Measurements from ENCODE around the gene STMN3. TPM values are rescaled to one million over a fixed set of nuclear protein-coding genes. Genes with fewer than 3 reads are reported as not detected.

STMN3 gene
- total and polyA plus RNA-seq, 2 donors, result 17.7 to 44.7 TPM

DNA sequence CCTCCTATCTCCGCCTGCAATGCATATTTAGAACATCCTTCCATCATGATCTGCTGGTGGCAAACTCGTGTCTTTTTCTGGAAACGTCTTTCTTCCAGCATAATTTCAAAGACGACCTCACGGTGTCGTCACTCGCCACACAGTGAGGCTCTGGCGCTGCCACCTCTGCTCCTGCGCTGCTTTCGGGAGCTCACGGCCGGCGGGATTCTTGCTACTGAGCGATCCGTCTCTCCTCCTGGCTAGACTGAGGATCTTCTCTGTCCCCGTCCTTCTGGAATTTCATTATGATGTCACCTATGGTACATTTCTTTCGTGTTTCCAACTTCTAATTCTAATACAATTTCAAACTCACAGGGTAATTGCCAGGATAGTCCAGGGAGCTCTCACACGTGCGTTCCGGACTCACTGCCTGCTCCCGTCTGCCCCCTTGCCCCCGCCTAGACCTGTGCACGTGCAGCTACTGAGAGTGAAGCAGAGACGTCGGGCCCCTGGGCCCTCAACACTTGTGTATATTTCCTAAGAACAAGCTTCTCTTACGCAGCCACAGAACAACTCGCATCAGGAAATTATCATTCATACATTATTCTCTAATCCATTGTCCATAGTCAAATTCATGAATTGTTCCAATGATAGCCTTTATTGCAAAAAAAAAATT is 53.7 kb downstream of the STMN3 start:
- no peak for DNase-seq (ENCODE audit: extremely low spot score)
- peaks cover 9% of the 10 kb centered on the region for H3K36me3 ChIP-seq (ENCODE audit: insufficient read depth)
- H3K4me3 ChIP-seq (ENCODE audit: low read depth, low read length), result no peak overlapping the region
- 90% methylated on average over 27 of the region's 27 CpGs for WGBS
- no peaks in the 10 kb centered on the region for H3K4me1 ChIP-seq (ENCODE audit: insufficient read depth)
- no peak overlapping the region for H3K27ac ChIP-seq (ENCODE audit: low read depth)

DNA sequence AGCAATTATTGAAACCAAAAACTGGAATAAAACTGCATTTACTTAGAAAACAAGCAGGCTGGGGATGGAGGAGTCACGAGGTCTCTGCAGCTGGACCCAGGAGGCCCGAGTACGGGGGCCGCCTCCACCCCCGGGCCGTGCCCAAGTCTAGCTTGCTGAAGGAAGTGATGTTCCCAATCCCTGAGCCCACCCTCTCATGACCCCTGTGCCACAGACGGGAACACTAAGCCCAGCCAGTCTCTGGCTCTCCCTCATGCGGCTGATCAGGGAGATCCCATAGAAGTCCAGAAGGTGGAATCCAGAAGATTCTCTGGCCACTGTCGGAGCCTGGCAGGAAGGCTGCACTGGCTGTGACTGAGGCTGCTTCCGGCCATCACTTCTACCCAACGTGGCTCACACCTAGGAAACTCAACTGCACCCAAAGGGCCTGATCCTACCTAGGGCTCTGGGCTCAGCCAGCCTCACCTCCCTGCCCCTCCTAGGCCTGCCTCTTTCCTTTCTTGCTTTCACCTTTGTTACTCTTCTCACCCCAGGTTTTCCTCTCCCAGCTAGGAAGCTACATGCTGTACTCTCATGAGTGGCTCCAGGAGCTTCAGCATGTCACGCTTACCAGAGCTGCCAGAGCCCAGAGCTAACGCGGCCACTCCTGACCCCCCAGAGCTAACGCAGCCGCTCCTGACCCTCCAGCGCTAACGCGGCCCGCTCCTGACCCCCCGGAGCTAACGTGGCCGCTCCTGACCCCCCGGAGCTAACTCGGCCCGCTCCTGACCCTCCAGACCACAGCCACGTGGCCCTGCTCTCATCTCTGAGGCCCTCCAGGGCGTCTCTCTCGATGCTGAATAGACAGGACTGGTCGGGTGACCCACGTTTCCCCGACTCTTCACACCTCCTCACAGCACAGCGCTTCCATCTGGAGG is 54.5 kb downstream of the STMN3 start:
- WGBS, result 87% methylated on average over 33 of the region's 33 CpGs
- Histone ChIP-seq H3K4me1 (ENCODE audit: insufficient read depth) (no peaks in the 10 kb centered on the region), H3K4me3 (ENCODE audit: low read depth, low read length) (no peak overlapping the region), H3K27ac (ENCODE audit: low read depth) (no peak overlapping the region), H3K36me3 (ENCODE audit: insufficient read depth) (peaks cover 7% of the 10 kb centered on the region)
- no peak for DNase-seq (ENCODE audit: extremely low spot score)

DNA sequence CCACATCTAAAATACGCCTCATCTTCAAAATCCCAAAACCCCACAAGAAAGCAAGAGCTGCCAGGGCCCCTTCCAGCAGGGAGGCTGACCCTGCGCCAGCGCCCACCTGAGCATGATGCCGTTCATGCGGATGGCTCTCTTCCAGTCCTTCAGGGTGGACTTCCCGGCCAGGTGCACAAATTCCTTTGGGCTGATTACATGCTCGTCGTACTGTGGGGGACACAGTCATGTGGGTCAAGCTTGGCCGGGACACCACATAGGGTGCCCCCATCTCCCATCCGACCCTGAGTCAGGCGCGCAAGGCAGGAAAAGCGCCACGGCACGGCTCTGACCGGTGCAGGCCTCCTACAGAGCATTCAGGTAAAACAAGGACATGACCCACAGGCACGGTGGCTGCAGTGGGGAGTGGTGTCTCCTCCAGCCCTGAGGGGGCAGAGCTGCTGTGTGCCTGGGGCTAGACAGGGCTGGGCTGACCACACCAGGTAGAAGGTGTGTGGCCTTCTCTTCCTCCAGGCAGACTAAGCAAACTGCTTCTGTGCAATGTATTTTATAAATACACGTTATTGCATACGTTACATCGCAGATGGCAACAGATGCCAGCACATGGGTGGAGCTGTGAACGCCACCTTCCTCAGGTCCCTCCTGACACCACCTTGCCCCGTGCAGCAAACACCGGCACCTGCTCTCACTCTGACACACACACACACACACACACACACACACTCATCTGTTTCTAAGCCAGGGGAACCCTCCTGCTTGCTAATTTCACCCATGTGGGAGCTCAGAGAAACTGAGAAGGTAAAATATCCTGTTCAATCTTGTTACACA is 55.4 kb downstream of the STMN3 start:
- WGBS, result 89% methylated on average over 23 of the region's 23 CpGs
- H3K36me3 ChIP-seq (ENCODE audit: insufficient read depth), result peaks cover 7% of the 10 kb centered on the region
- H3K4me3 ChIP-seq (ENCODE audit: low read depth, low read length), result no peak overlapping the region
- no peaks in the 10 kb centered on the region for H3K4me1 ChIP-seq (ENCODE audit: insufficient read depth)
- H3K27ac ChIP-seq (ENCODE audit: low read depth), result no peak overlapping the region
- no peak for DNase-seq (ENCODE audit: extremely low spot score)

DNA sequence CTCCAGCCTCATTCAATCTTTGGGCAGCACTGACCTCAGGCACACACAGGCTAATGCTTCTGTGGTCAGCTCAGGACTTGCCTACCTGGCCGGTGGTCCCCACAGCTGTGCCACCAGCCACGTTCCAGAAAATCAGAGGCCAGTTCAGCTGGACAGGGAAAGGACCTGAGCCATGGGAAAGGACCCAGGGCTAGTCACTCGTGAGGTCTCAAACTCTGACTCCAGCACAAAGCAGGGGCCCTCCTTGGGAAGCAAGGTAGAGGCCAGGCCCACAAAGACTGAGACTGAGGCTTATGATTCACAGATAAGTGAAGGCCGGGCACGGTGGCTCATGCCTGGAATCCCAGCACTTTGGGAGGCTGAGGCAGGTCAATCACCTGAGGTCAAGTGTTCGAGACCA is 56.8 kb downstream of the STMN3 start:
- Histone ChIP-seq H3K4me1 (ENCODE audit: insufficient read depth) (no peaks in the 10 kb centered on the region), H3K36me3 (ENCODE audit: insufficient read depth) (peaks cover 3% of the 10 kb centered on the region), H3K27ac (ENCODE audit: low read depth) (no peak overlapping the region), H3K4me3 (ENCODE audit: low read depth, low read length) (no peak overlapping the region)
- no peak for DNase-seq (ENCODE audit: extremely low spot score)
- WGBS, result 90% methylated on average over 6 of the region's 6 CpGs

DNA sequence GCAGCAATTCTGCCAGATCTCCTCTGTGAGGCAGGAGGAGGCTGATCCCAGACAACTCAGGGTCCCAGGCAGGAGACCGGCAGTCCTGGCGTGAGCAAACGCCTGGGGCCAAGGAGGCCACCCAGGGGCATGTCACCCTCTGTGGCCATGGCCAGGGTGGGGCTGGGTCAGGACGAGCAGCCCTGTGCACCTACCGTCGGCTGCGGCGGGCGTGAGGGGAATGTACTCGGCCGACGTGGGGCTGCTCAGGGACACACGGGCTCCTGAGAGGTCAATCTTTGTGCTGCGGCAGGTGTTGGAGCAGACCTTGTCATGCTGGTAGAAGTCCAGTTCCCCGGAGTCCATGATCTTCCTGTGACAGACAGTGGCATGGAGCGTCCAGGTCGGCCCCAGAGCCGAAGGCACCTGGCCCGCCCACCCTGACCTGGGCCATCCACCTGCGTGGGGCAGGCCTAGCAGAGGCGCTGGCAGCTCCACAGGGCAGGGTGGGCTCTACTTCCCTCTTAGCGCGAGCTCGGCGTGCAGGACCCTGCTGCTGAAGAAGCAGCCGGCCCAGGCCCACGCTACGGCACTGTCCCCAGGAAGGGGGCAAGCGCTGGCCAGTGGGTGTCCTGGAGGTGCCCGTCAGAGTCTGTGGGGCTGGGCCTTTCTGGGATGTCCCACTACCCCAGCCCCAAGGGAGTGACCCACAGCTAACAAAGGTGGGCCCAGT is 57.7 kb downstream of the STMN3 start:
- 94% methylated on average over 30 of the region's 30 CpGs for WGBS
- no peaks in the 10 kb centered on the region for H3K4me1 ChIP-seq (ENCODE audit: insufficient read depth)
- H3K4me3 ChIP-seq (ENCODE audit: low read depth, low read length), result no peak overlapping the region
- no peak for DNase-seq (ENCODE audit: extremely low spot score)
- peaks cover 3% of the 10 kb centered on the region for H3K36me3 ChIP-seq (ENCODE audit: insufficient read depth)
- no peak overlapping the region for H3K27ac ChIP-seq (ENCODE audit: low read depth)

DNA sequence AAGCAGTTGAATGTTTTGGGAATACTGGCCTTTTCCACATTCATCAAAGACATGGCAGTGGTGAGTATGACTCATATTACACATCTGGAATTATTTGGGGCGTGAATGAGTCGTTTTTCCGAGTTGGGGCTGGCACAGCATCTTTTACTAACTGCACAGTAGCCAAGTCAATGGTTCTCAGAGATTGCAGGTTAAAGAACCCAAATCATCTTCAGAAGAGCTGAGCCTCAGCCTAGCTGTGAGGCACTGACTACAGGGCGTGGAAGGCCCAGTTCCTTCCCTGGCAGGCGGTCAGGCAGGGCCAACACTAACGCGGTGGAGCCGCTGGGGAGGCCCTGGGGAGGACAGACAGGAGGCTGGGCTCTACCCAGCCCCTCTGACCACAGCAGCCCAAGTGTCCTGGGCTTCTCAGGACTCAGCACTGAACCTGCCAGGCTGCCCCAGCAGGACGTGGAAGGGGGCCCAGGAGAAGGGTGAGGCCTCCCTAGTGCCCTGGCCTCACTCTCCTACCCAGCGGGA is 59.1 kb downstream of the STMN3 start:
- Histone ChIP-seq H3K4me3 (ENCODE audit: low read depth, low read length) (no peak overlapping the region), H3K36me3 (ENCODE audit: insufficient read depth) (peaks cover 11% of the 10 kb centered on the region), H3K4me1 (ENCODE audit: insufficient read depth) (no peaks in the 10 kb centered on the region), H3K27ac (ENCODE audit: low read depth) (no peak overlapping the region)
- no peak for DNase-seq (ENCODE audit: extremely low spot score)
- WGBS, result 85% methylated on average over 10 of the region's 10 CpGs

DNA sequence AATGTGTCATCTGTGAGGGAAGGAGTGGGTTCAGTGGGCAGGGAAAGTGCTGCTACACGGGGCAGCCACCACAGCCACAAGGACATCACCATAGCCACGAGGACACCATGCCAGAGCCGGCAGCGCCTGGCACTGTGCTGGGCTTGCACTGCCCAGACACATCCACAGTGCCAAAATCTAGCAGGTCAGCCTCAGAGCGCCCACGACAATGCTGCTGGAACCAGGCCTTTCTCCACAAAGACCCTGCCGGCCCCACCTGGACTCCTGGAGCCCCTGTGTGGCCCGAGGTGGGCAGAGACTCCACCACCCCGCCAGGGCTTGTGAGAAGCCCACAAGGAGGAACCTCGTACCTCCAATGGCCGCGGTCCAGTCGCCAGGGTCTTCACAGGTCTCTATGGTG is 60.6 kb downstream of the STMN3 start:
- Histone ChIP-seq H3K36me3 (ENCODE audit: insufficient read depth) (peaks cover 11% of the 10 kb centered on the region), H3K4me1 (ENCODE audit: insufficient read depth) (no peaks in the 10 kb centered on the region), H3K27ac (ENCODE audit: low read depth) (no peak overlapping the region), H3K4me3 (ENCODE audit: low read depth, low read length) (no peak overlapping the region)
- 95% methylated on average over 13 of the region's 13 CpGs for WGBS
- DNase-seq (ENCODE audit: extremely low spot score), result no peak

DNA sequence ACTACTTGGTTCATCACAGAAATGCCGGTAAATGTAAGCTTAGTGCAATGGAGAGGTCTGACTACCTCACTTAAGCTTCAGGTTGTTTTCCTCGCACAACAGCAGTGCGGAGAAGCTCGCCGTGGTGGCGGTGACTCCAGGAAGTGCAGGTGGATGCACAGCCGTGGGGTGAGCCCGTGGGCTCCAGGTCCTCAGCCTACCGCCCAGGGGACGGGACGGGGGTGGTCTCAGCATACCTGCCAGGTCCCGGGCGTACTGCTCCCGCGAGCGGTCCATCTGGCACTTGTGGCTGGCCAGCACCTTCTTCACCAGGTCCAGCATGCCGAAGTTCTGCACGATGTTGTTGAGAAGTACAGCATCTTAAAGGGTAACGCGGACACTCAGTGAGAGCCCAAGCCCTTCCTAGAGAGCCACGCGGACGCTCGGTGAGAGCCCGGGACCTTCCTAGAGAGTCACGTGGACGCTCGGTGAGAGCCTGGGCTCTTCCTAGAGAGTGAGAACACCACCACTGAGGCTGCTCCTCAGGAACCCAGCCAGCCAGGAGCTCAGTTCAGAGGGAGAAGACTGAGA is 61.4 kb downstream of the STMN3 start:
- no peak overlapping the region for H3K27ac ChIP-seq (ENCODE audit: low read depth)
- 95% methylated on average over 28 of the region's 28 CpGs for WGBS
- H3K4me3 ChIP-seq (ENCODE audit: low read depth, low read length), result no peak overlapping the region
- H3K36me3 ChIP-seq (ENCODE audit: insufficient read depth), result peaks cover 11% of the 10 kb centered on the region
- H3K4me1 ChIP-seq (ENCODE audit: insufficient read depth), result no peaks in the 10 kb centered on the region
- DNase-seq (ENCODE audit: extremely low spot score), result no peak

DNA sequence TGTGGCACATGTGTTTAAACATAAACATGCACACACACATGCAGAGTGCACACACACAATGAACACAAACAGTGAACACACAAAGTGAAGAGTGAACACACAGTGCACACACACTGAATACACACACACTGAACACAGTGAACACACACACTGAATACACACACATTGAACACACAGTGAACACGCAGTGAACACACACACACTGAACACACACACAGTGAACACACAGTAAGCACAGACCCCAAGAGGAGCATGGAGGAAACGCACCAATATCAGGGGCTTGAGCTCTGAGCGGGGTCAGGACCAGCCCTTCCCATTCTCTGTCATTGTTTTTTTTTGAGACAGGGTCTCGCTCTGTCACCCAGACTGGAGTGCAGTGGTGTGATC is 62.1 kb downstream of the STMN3 start:
- H3K4me3 ChIP-seq (ENCODE audit: low read depth, low read length), result no peak overlapping the region
- H3K36me3 ChIP-seq (ENCODE audit: insufficient read depth), result peaks cover 11% of the 10 kb centered on the region
- no peak for DNase-seq (ENCODE audit: extremely low spot score)
- no peak overlapping the region for H3K27ac ChIP-seq (ENCODE audit: low read depth)
- no peaks in the 10 kb centered on the region for H3K4me1 ChIP-seq (ENCODE audit: insufficient read depth)
- WGBS, result 91% methylated on average over 4 of the region's 4 CpGs

DNA sequence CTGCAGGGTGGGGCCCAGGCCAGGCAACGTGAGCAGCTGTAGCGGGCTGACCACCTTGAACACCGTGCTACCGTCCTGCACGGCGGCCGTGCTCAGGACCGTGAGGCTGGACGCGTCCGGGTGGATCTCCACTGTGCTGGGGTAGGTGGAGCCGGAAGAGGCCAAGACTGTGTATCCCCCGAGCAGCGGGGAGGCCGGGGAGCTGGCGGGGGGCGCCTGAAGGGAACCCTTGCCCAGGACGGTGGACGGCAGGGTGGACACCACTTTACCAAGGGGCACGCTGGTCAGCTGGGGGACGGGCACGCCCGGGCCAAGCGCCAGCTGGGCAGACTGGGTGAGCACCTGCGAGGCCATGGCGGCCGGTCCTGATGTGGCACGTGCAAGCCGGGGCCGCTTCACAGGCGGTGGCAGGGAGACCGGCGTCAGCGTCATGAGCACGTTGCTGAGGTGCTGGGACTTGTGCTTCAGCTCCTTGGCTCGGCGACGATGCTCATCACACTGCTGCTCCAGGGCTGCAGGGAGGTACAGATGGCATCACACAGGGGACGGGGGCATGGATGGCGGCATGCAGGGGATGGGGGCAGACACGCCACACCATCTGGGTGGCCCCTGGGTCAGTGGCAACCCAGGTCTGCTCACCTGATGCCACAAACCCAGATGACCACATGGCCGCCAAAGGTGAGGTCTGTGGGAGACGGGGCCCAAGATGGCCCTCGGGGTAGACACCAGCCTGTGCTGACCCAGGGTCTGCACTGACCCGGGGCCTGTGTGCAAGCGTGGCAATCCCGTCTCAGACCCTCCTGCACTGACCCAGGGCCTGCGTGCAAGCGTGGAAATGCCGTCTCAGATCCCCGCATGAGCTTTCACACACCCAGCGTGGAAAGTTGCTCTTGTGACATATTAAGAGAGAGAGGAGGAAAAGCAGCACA is 62.7 kb downstream of the STMN3 start:
- WGBS, result 94% methylated on average over 52 of the region's 52 CpGs
- no peak for DNase-seq (ENCODE audit: extremely low spot score)
- H3K4me3 ChIP-seq (ENCODE audit: low read depth, low read length), result no peak overlapping the region
- no peak overlapping the region for H3K27ac ChIP-seq (ENCODE audit: low read depth)
- no peaks in the 10 kb centered on the region for H3K4me1 ChIP-seq (ENCODE audit: insufficient read depth)
- H3K36me3 ChIP-seq (ENCODE audit: insufficient read depth), result peaks cover 10% of the 10 kb centered on the region
